Measurements from ENCODE around the gene SYT5. TPM values are rescaled to one million over a fixed set of nuclear protein-coding genes. Genes with fewer than 3 reads are reported as not detected.
A peak's percentile ranks its signal among the peaks of the same experiment; 100 is the strongest.

Gene SYT5
- total and polyA plus RNA-seq, 9 of the 15 experiments (the other 6 are each of a cell fraction or from before 2014, with no cell fraction given): 1.3 to 20.9 (median 8.8) TPM

GRCh38 chr19:55160128-55160985 is 19.7 kb downstream of the SYT5 start (continued):
- peak in 1 of 2 experiments; percentile 31; a peak in 1 of 3 replicates for TF ChIP-seq CBX3 (IDR thresholded peaks at IDR 0.05; ENCODE audit: borderline replicate concordance in 1 of 2, low read length in 2 of 2)
- no peak for TF ChIP-seq ZNF445 (CRISPR knock-in tag; IDR thresholded peaks at IDR 0.05; ENCODE audit: low read depth)
- TF ChIP-seq SMAD2 (IDR thresholded peaks at IDR 0.05; ENCODE audit: low read depth, low read length): no peak
- no peak for TF ChIP-seq BMI1 (IDR thresholded peaks at IDR 0.05; ENCODE audit: low read length)
- TF ChIP-seq ELF2 (CRISPR knock-in tag; IDR thresholded peaks at IDR 0.05): no peak
- TF ChIP-seq FOXK1 (CRISPR knock-in tag; IDR thresholded peaks at IDR 0.05; ENCODE audit: borderline replicate concordance): no peak
- TF ChIP-seq NFE2 (IDR thresholded peaks at IDR 0.05; ENCODE audit: low read depth): no peak
- no peak for TF ChIP-seq U2AF1 (optimal IDR thresholded peaks at IDR 0.05; ENCODE audit: low read depth, low read length)
- no peak for TF ChIP-seq ZNF140 (CRISPR knock-in tag; IDR thresholded peaks at IDR 0.05)
- no peak for TF ChIP-seq POLR3G (IDR thresholded peaks at IDR 0.05; ENCODE audit: extremely low read depth, insufficient read length, insufficient replicate concordance)
- TF ChIP-seq SMC3 (conservative IDR thresholded peaks at IDR 0.05; ENCODE audit: insufficient read depth, low read depth, low read length): peak; percentile 91
- no peak for TF ChIP-seq BACH1 (tag; IDR thresholded peaks at IDR 0.05)
- no peak for TF ChIP-seq ZNF830 (CRISPR knock-in tag; IDR thresholded peaks at IDR 0.05)
- no peak for TF ChIP-seq DMBX1 (CRISPR knock-in tag; IDR thresholded peaks at IDR 0.05; ENCODE audit: borderline replicate concordance)
- no peak for TF ChIP-seq CEBPZ (IDR thresholded peaks at IDR 0.05; ENCODE audit: borderline replicate concordance, low read depth, low read length)
- no peak for TF ChIP-seq FOSL1 (tag; conservative IDR thresholded peaks at IDR 0.05)
- TF ChIP-seq CXXC5 (CRISPR knock-in tag; IDR thresholded peaks at IDR 0.05): peak; percentile 89
- no peak for TF ChIP-seq ZBTB49 (CRISPR knock-in tag; IDR thresholded peaks at IDR 0.05; ENCODE audit: borderline replicate concordance)
- TF ChIP-seq ETS2 (tag; IDR thresholded peaks at IDR 0.05; ENCODE audit: borderline replicate concordance, poor library complexity, severe bottlenecking): no peak
- no peak for TF ChIP-seq HNRNPL (IDR thresholded peaks at IDR 0.05; ENCODE audit: low read depth, low read length)
